HL-60/S4 treated with retinoic acid at 250 ng/mL for 4 days and 3 days (cell line): ENCODE measurements around the gene ITSN2.
"Not testable (repeated sequence)": the region's sequence is repeated elsewhere in the genome, so short reads cannot be mapped to it uniquely, and the experiment has no call there.

Source experiments
- in situ Hi-C: fragments of 300-500 bp; cut with MboI; formaldehyde crosslinking; loops from 2 replicates; pipeline ENCODE4 v1.7.0; 2022; ENCODE audit warnings: low sequenced_read_pairs

Gene ITSN2

GRCh38 chr2:24365051-24365450 lies 4.7 kb upstream of the ITSN2 start:
- in situ Hi-C loops: no loop called here

- in situ Hi-C loops: no loop called here
These were observed 3.0 kb upstream of the ITSN2 start for GRCh38 chr2:24363301-24363700.

- in situ Hi-C loops: no loop called here
These were observed 1.9 kb upstream of the ITSN2 start for GRCh38 chr2:24362253-24362652.

- in situ Hi-C loops: no loop called here
These were observed 611 bp upstream of the ITSN2 start for GRCh38 chr2:24360963-24361330.

- in situ Hi-C loops: no loop called here
These were observed 947 bp downstream of the ITSN2 start for GRCh38 chr2:24359129-24360049.

GRCh38 chr2:24357767-24358166 lies 2.6 kb downstream of the ITSN2 start:
- in situ Hi-C loops: not testable (repeated sequence)

- in situ Hi-C loops: not testable (repeated sequence)
These were observed 3.2 kb downstream of the ITSN2 start for GRCh38 chr2:24357115-24357514.

GRCh38 chr2:24354957-24355356 lies 5.4 kb downstream of the ITSN2 start:
- in situ Hi-C loops: no loop called here

GRCh38 chr2:24354395-24354794 lies 5.9 kb downstream of the ITSN2 start:
- in situ Hi-C loops: no loop called here

GRCh38 chr2:24353973-24354372 lies 6.4 kb downstream of the ITSN2 start:
- in situ Hi-C loops: no loop called here

GRCh38 chr2:24353364-24353763 lies 7.0 kb downstream of the ITSN2 start:
- in situ Hi-C loops: no loop called here

- in situ Hi-C loops: no loop called here
These were observed 7.7 kb downstream of the ITSN2 start for GRCh38 chr2:24352664-24353063.

- in situ Hi-C loops: no loop called here
These were observed 8.4 kb downstream of the ITSN2 start for GRCh38 chr2:24351981-24352380.

GRCh38 chr2:24351627-24351938 lies 8.8 kb downstream of the ITSN2 start:
- in situ Hi-C loops: no loop called here

GRCh38 chr2:24350826-24351626 lies 9.3 kb downstream of the ITSN2 start:
- in situ Hi-C loops: no loop called here

- in situ Hi-C loops: no loop called here
These were observed 11.2 kb downstream of the ITSN2 start for GRCh38 chr2:24349097-24349496.

- in situ Hi-C loops: no loop called here
These were observed 14.4 kb downstream of the ITSN2 start for GRCh38 chr2:24345937-24346336.

- in situ Hi-C loops: no loop called here
These were observed 17.0 kb downstream of the ITSN2 start for GRCh38 chr2:24343225-24343882.

- in situ Hi-C loops: no loop called here
These were observed 18.0 kb downstream of the ITSN2 start for GRCh38 chr2:24342110-24342910.

GRCh38 chr2:24339856-24340262 lies 20.5 kb downstream of the ITSN2 start:
- in situ Hi-C loops: no loop called here

GRCh38 chr2:24339098-24339497 lies 21.2 kb downstream of the ITSN2 start:
- in situ Hi-C loops: not testable (repeated sequence)
